CD4-positive, CD25-positive, alpha-beta regulatory T cell (primary cell): ENCODE results near the gene ZDBF2. TPM values are rescaled to one million over a fixed set of nuclear protein-coding genes. Genes with fewer than 3 reads are reported as not detected.
A peak's percentile ranks its signal among the peaks of the same experiment; 100 is the strongest.
"Not testable (repeated sequence)": the region's sequence is repeated elsewhere in the genome, so short reads cannot be mapped to it uniquely, and the experiment has no call there.

Source experiments
- ATAC-seq, 2 donors: fragments of 150-1000 bp; cut with Tn5 transposase; one replicate each; pipeline ENCODE4 v1.10.0; 2021; ENCODE audit warnings: low read depth in 2 of 2, moderate number of reproducible peaks in 2 of 2, moderate library complexity in 1 of 2
- DNase-seq, 3 donors: peaks; one replicate each; pipeline versions ENCODE4 v3.0.0 to v3.0.0-alpha.2; 2012 to 2022; ENCODE audit warnings: mixed read lengths in 1 of 3
- H3K27ac ChIP-seq: one replicate; pipeline ENCODE4 v1.7.0; 2013; ENCODE audit warnings: mild to moderate bottlenecking, low read length; ENCODE audit not compliant: insufficient read depth, poor library complexity, severe bottlenecking
- H3K27me3 ChIP-seq: one replicate; pipeline ENCODE4 v1.7.0; 2013; ENCODE audit warnings: low read length; ENCODE audit not compliant: control insufficient read depth, insufficient read depth
- H3K36me3 ChIP-seq: one replicate; pipeline ENCODE4 v1.7.0; 2013; ENCODE audit warnings: mild to moderate bottlenecking, low read length, moderate library complexity; ENCODE audit not compliant: control insufficient read depth, insufficient read depth
- H3K4me1 ChIP-seq: 2 replicates; pipeline ENCODE4 v1.7.0; 2013; ENCODE audit warnings: mild to moderate bottlenecking, low read length; ENCODE audit not compliant: insufficient read depth, control insufficient read depth, poor library complexity, severe bottlenecking
- H3K4me3 ChIP-seq: one replicate; pipeline ENCODE4 v1.7.0; 2013; ENCODE audit warnings: low read depth, mild to moderate bottlenecking, low read length, moderate library complexity
- H3K9me3 ChIP-seq, 2 experiments: 1 replicate in 1 of 2; 2 replicates in 1 of 2; pipeline ENCODE4 v1.7.0; 2013; ENCODE audit warnings: low read length in 2 of 2, mild to moderate bottlenecking in 1 of 2, moderate library complexity in 1 of 2; ENCODE audit not compliant: control insufficient read depth in 2 of 2
- H3K27ac Mint-ChIP-seq, 3 donors: one replicate each; pipeline ENCODE4 v1.8.0; 2020 to 2022; ENCODE audit warnings: mild to moderate bottlenecking in 3 of 3, mixed read lengths in 3 of 3, moderate library complexity in 2 of 3
- H3K27me3 Mint-ChIP-seq: one replicate; pipeline ENCODE4 v1.8.0; 2022; ENCODE audit warnings: mild to moderate bottlenecking, mixed read lengths
- H3K36me3 Mint-ChIP-seq: one replicate; pipeline ENCODE4 v1.8.0; 2020; ENCODE audit warnings: mixed read lengths
- H3K4me1 Mint-ChIP-seq, 4 donors: one replicate each; pipeline ENCODE4 v1.8.0; 2020 to 2022; ENCODE audit warnings: mixed read lengths in 4 of 4, mild to moderate bottlenecking in 1 of 4
- H3K4me3 Mint-ChIP-seq, 4 donors: one replicate each; pipeline ENCODE4 v1.8.0; 2020 to 2022; ENCODE audit warnings: mild to moderate bottlenecking in 4 of 4, mixed read lengths in 4 of 4, moderate library complexity in 3 of 4
- H3K9me3 Mint-ChIP-seq, 7 donors: one replicate each; pipeline ENCODE4 v1.8.0; 2020 to 2022; ENCODE audit warnings: mixed read lengths in 7 of 7, mild to moderate bottlenecking in 3 of 7, moderate library complexity in 2 of 7
- polyA plus RNA-seq, 4 donors: library from polyadenylated mRNA; unstranded; fragments of 300-500 nt; fragmentation: Illumina TruSeq; gene quantifications; one replicate each; pipeline ENCODE4 v1.2.3, GENCODE V29; 2021
- total RNA-seq: library from RNA; stranded (reverse); gene quantifications from one replicate; pipeline ENCODE4 v1.2.3, GENCODE V29; 2022

The ZDBF2 gene
- total RNA-seq (26.8 TPM), polyA plus RNA-seq (1 to 10 TPM; 3.2 to 7.3 (median 4.3) TPM)

DNA sequence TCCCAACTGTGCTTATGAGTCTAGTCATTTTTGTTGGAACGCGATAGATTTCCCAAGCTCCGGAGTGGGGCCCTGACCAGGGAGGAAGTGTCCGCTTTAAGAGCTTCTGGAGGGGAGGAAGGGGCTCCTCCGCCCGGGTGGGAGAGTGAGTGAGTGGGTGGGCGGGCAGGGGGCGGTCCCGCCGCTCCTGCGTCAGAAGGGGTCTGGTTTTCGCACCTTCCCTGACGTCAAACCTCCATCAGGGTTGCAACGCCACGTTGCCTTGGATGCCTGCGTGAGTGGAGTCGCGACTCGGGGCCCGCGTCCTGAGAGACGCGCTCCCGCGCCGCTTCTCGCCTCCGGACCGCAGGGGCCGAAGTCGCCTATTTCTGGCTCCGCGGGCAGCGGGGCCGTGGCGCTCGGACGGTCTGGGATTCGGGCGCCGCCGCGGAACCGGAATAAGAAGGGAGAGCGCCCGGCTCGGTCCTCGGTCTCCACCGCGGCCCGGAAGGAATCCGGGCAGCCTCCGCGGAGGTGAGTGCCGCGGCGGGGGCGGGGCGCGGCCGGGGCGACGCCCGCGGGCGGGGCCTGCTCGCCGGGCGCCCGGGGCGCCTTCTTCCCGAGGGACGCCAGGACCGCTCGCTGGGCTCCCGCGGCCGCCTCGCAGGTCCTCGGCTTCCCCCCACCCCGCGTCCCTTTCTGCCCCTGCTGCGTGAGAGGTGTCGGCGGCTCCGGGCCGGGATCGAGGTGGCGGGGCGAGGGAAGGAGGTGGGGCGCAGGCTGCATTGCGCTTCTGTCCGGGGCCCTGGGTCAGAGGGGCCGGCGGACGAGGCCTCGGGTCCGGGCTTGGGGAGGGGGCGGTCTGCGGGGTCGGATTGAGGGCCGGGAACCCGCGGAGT is at the start of gene ZDBF2:
Gene ZDBF2 (plus strand): TSS at position 230 of the 878 bp plus-strand sequence. CDS start 7,187 bp downstream, outside the sequence.
- H3K4me1 Mint-ChIP-seq, result peaks cover 14 to 23% (median 20%) of the 10 kb centered on the region in 4 donors
- Histone ChIP-seq H3K27me3 (peaks cover 27% of the 10 kb centered on the region), H3K4me1 (peaks cover 19% of the 10 kb centered on the region), H3K9me3 (peaks cover 0 to 5% of the 10 kb centered on the region in 2 experiments), H3K36me3 (no peaks in the 10 kb centered on the region), H3K27ac (peak within 1 kb of the TSS; percentile 85), H3K4me3 (peak within 1 kb of the TSS; percentile 78)
- peaks cover 77% of the 10 kb centered on the region for H3K27me3 Mint-ChIP-seq
- ATAC-seq (peak; percentile 69 to 77), DNase-seq (peak; percentile 21 to 71 (median 60))
- peaks cover 0 to 4% (median 0%) of the 10 kb centered on the region in 7 donors for H3K9me3 Mint-ChIP-seq
- H3K27ac Mint-ChIP-seq, result peak within 1 kb of the TSS; percentile 90 to 94 (median 90)
- no peaks in the 10 kb centered on the region for H3K36me3 Mint-ChIP-seq
- peak within 1 kb of the TSS; percentile 89 to 98 (median 94) for H3K4me3 Mint-ChIP-seq

DNA sequence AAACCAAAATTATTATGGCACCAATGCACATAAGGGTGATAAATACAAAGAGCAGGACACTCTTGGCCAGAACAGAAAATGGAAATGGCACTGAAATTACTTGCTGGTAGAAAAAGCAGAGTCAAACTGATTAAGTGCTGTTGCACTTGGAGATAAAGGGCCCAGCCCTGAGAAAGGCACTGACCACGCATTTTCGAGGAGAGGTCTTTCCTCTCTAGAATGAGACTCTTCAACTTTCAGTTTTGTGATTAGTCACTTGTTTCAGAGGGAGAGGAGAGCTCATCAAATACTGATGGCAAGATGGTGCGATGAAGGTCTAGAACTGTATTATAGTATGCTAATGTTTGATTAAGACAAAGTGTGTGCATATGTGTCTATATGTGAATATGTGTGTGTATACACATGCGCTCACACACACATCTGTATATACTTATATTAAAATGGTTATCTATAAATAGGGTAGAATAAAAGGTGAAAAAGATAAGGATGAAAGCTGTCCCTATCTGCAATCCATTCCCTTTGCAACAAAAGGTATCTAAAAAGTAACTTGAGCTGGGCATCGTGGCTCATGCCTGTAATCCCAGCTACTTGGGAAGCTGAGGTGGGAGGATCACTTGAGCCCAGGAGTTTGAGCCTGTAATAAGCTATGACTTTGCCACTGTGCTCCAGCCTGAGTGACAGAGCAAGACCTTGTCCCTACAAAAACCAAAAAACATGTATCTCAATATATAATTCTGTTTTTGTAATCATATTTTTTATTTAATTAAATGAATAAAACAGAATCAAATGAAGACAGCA is 48.8 kb upstream of the ZDBF2 start:
- no peak overlapping the region for H3K4me3 Mint-ChIP-seq
- H3K4me1 Mint-ChIP-seq, result peaks cover 0 to 4% (median 4%) of the 10 kb centered on the region in 4 donors
- H3K4me3 ChIP-seq, result no peak overlapping the region
- H3K27me3 ChIP-seq, result no peaks in the 10 kb centered on the region
- ATAC-seq (no peak), DNase-seq (peak in 1 of 3 donors; percentile 42)
- H3K36me3 ChIP-seq, result no peaks in the 10 kb centered on the region
- H3K9me3 ChIP-seq, result peaks cover 5 to 8% of the 10 kb centered on the region in 2 experiments
- no peaks in the 10 kb centered on the region for H3K36me3 Mint-ChIP-seq
- H3K27ac Mint-ChIP-seq, result no peak overlapping the region
- H3K9me3 Mint-ChIP-seq, result peaks cover 2 to 21% (median 5%) of the 10 kb centered on the region in 7 donors
- no peak overlapping the region for H3K27ac ChIP-seq
- no peaks in the 10 kb centered on the region for H3K4me1 ChIP-seq
- peaks cover 14% of the 10 kb centered on the region for H3K27me3 Mint-ChIP-seq

DNA sequence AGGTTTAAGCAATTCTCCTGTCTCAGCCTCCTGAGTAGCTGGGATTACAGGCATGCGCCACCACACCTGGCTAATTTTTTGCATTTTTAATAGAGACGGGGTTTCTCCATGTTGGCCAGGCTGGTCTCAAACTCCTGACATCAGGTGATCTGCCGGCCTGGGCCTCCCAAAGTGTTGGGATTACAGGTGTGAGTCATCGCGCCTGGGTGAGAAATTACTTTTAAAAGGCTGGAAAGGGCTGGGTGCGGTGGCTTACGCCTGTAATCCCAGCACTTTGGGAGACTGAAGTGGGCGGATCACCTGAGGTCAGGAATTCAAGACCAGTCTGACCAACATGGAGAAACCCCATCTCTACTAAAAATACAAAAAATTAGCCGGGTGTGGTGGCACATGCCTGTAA is 45.8 kb upstream of the ZDBF2 start:
- not testable (repeated sequence) for ATAC-seq, DNase-seq, H3K27me3 Mint-ChIP-seq, H3K27ac Mint-ChIP-seq, H3K27me3 ChIP-seq, H3K9me3 ChIP-seq, H3K4me1 ChIP-seq, H3K36me3 Mint-ChIP-seq, H3K27ac ChIP-seq, H3K4me3 Mint-ChIP-seq, H3K36me3 ChIP-seq, H3K4me1 Mint-ChIP-seq, H3K4me3 ChIP-seq
- peaks cover 0 to 14% (median 2%) of the 10 kb centered on the region in 7 donors for H3K9me3 Mint-ChIP-seq

DNA sequence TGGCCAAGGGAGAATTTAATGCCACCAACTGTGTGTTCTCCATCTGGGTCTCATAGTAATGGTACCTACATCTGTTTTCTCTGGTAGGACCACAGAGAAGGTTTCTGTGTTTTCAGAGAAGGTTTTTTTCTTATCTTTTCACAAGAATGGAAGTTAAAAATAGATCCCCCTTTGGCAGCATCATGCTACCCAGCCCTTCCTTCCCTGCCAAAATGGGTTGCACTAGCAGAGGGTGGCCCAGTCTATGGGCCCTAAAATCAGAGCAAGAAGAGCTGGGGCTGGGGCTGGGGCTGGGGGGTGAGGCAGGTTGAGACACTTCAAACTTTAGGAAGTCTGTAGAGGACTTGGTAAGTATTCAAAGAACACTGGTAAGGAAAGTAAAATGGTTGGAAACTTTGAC is 44.8 kb upstream of the ZDBF2 start:
- H3K4me1 ChIP-seq, result no peaks in the 10 kb centered on the region
- peaks cover 10% of the 10 kb centered on the region for H3K27me3 Mint-ChIP-seq
- H3K4me1 Mint-ChIP-seq, result peaks cover 4% of the 10 kb centered on the region in 4 donors
- ATAC-seq, result no peak
- H3K36me3 Mint-ChIP-seq, result no peaks in the 10 kb centered on the region
- peaks cover 4% of the 10 kb centered on the region for H3K27me3 ChIP-seq
- H3K27ac Mint-ChIP-seq, result no peak overlapping the region
- H3K27ac ChIP-seq, result no peak overlapping the region
- peaks cover 0 to 2% of the 10 kb centered on the region in 2 experiments for H3K9me3 ChIP-seq
- peaks cover 0 to 14% (median 2%) of the 10 kb centered on the region in 7 donors for H3K9me3 Mint-ChIP-seq
- no peak overlapping the region for H3K4me3 ChIP-seq
- H3K4me3 Mint-ChIP-seq, result no peak overlapping the region
- no peak for DNase-seq
- H3K36me3 ChIP-seq, result no peaks in the 10 kb centered on the region

DNA sequence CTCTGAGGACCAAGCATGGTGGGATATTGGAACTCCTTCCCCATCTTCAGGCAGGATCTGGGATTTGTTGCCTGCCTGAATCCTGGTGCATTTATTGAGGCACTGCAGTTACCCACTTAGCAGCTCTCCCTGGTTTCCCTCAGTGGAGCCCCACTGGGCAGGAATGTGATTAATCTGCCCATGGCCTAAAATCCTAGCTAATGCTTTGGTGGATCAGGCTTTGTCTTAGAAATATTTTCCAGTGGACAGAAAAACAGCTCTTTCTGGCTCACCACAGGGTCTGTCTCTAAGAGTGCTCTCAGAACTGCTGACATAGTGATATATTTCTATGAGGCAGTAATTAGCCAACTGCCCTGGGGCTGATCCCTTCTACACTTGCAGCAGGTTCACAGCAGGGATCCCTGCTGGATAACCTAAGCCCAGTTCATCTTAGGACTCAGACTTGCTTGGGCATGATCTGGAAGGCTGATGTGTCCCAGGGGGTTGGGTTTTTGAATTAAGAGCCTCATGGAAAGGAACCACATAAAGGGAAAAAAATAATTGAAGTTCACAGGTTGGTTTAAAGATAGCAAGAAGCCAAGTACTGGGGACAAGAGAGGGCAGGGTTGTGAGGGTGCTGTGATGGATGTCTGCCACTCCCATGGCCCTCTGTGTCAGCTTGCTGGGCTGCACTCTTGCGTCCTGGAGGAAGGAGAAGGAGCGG is 44.3 kb upstream of the ZDBF2 start:
- H3K4me3 ChIP-seq, result no peak overlapping the region
- ATAC-seq (no peak), DNase-seq (no peak)
- no peak overlapping the region for H3K4me3 Mint-ChIP-seq
- H3K4me1 ChIP-seq, result no peaks in the 10 kb centered on the region
- no peak overlapping the region for H3K27ac ChIP-seq
- peaks cover 0 to 2% of the 10 kb centered on the region in 2 experiments for H3K9me3 ChIP-seq
- peaks cover 3 to 4% (median 3%) of the 10 kb centered on the region in 4 donors for H3K4me1 Mint-ChIP-seq
- H3K9me3 Mint-ChIP-seq, result peaks cover 0 to 14% (median 2%) of the 10 kb centered on the region in 7 donors
- H3K27ac Mint-ChIP-seq, result no peak overlapping the region
- H3K27me3 Mint-ChIP-seq, result peaks cover 10% of the 10 kb centered on the region
- H3K36me3 Mint-ChIP-seq, result no peaks in the 10 kb centered on the region
- H3K36me3 ChIP-seq, result no peaks in the 10 kb centered on the region
- peaks cover 4% of the 10 kb centered on the region for H3K27me3 ChIP-seq

DNA sequence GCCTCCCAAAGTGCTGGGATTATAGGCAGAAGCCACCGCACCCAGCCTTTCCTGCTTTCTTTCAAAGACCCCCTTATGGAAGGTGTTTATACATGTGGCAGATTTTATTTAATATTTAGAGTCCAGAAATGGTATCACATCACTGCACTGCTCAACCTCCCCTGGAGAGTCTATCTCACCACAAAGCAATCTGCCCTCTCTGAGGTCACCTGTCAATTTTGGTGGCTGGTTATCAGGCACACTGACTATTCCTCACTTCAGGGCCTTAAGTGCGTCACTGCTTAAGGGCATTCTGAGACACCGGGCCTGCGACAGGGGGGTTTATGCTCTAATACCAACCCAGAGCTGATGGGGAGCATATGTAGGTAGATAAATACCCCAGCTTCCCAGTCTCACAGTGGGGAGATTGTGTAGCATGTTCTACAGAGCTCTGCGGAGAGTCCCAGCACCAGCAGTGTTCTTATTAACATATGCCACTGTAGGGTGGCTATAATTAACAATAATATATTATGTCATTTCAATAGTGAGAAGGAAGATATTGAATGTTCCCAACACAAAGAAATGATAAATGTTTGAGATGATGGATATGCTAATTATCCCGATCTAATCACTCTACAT is 42.7 kb upstream of the ZDBF2 start:
- Histone ChIP-seq H3K4me3 (no peak overlapping the region), H3K4me1 (no peaks in the 10 kb centered on the region), H3K27me3 (peaks cover 4% of the 10 kb centered on the region), H3K36me3 (no peaks in the 10 kb centered on the region), H3K9me3 (peaks cover 0 to 2% of the 10 kb centered on the region in 2 experiments), H3K27ac (no peak overlapping the region)
- Mint-ChIP-seq H3K27me3 (peaks cover 10% of the 10 kb centered on the region), H3K4me3 (no peak overlapping the region), H3K9me3 (peaks cover 0 to 10% (median 2%) of the 10 kb centered on the region in 7 donors), H3K27ac (no peak overlapping the region), H3K36me3 (no peaks in the 10 kb centered on the region), H3K4me1 (peaks cover 0 to 4% (median 0%) of the 10 kb centered on the region in 4 donors)
- DNase-seq, result no peak
- no peak for ATAC-seq
